Testis (tissue), 2 donors: Measurements from ENCODE around the gene CYGB.

Source experiments
- CTCF ChIP-seq, 3 experiments: fragments of 450-650 bp in 2 of 3; fragments of 200-600 bp in 1 of 3; sonication (generic) in 1 of 3; IDR thresholded peaks; one replicate each; pipeline ENCODE4 v1.5.1; 2016 to 2019; ENCODE audit warnings: antibody characterized with exemption in 3 of 3, mild to moderate bottlenecking in 2 of 3, moderate library complexity in 1 of 3
- POLR2A ChIP-seq: fragments of 450-650 bp; IDR thresholded peaks from one replicate; pipeline ENCODE4 v1.6.1; 2017; ENCODE audit warnings: antibody characterized with exemption, mild to moderate bottlenecking, moderate library complexity

- TF ChIP-seq CTCF (IDR thresholded peaks at IDR 0.05) (no peak), POLR2A (no peak)
Observed at GRCh38 chr17:76538941-76539570, 1.5 kb upstream of the CYGB start.
